Right hindlimb (tissue), 1 donor: Measurements from ENCODE around the gene CRP.
"Not testable (repeated sequence)": the region's sequence is repeated elsewhere in the genome, so short reads cannot be mapped to it uniquely, and the experiment has no call there.

Experiments
- DNase-seq: peaks from one replicate; pipeline ENCODE4 v3.0.0-alpha.2; 2018

The CRP gene

GRCh38 chr1:159714529-159714928 is at the start of gene CRP:
Gene CRP (minus strand): TSS chr1:159714589. CDS start chr1:159714485, 104 bp downstream.
- no peak for DNase-seq

DNA sequence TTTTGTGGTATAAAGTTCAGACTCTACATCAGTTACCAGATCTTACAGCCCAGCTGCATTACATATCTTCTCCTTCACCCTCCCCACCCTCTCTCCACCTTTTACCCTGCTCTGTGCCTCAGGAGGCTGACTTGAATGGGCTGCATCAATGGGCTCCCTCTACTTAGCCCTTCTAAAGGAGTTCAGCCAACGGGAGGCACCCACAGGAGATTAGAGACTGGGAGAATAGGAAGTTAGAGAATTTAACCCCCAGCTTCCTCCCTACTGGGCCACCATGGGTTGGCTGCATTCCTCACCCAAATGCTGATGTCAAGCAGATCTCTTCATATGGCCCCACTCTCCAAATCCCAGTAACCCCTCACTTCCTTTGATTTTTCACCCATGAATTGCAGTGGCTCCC is 49.3 kb upstream of the CRP start:
- DNase-seq, result no peak

DNA sequence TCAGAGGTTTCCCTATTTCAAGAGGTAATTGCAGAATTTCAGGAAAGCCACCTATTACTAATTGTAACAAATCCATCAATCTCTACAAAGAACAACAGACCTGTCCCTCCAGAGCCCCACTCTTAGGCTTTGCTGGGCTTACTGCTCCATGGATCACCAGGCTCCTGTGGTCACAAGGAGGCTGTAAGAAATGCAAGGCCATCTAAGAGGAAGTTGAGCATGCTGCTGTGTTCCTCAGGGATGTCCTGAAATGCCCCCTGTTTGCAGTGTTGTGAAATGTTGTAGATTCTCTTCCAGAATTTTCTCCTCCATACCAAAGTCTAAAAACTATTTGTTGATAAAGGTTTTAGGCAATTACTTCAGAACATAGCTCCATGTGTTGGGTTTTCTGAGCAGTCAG is 42.0 kb upstream of the CRP start:
- DNase-seq, result no peak

GRCh38 chr1:159755451-159756007 is 41.1 kb upstream of the CRP start:
- DNase-seq, result no peak

DNA sequence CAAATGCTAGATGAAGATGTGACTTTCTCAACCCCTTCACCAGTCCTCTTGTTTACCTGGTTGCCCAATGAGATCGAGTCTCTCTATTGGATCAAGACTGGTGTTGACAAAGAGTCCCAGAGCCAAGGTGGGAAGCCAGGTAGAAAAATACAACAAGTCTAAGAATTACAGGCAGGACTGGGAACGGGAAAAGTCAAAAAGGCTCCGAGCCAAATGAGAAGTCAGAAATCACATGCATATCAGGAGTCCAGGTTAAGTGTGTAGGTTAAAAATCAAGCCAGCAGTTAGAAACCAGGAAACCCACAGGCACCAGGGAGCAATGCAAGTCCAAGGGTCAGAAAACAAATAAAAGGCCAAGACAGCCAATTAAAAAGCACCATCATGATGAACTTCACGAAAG is 39.0 kb upstream of the CRP start:
- DNase-seq, result no peak

DNA sequence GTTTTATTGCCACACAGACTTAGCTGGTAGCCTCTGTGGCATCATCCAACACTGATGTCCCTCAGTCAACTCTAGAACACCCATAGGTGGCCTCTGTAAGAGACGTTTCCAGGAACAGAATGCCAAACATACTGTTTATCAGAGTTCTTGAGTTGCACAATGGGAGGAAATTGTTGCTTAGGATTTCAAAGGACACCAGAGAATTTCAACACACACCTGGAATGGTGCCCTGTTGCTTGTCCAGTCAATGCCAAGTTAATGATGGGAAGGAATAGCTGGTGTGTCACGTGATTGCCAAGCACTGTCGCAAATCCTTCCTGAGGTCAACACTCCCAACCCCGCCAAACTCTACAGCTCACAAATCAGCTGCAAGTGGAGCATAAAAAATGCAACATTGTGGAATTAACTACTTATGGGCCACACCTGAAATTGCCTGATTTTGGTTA is 37.8 kb upstream of the CRP start:
- DNase-seq, result no peak

DNA sequence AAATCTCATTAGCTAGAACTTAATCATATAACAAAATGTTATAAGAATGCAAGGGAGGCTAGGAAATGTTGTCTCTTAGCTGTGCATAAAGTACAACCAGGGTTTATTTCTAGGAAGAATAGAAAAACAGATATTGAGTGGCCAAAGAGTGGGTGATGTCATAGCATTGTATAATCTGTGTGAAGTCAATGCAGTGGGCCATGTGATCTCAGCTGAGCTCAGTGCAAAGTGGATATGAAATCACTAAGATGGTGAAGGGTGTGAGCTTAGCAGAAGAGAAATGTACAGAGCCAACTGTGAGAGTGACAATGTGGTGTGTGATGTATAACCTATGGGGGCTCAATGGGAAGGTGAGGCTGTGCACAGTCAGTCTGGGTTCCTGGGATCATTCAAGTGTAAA is 36.6 kb upstream of the CRP start:
- DNase-seq, result no peak

DNA sequence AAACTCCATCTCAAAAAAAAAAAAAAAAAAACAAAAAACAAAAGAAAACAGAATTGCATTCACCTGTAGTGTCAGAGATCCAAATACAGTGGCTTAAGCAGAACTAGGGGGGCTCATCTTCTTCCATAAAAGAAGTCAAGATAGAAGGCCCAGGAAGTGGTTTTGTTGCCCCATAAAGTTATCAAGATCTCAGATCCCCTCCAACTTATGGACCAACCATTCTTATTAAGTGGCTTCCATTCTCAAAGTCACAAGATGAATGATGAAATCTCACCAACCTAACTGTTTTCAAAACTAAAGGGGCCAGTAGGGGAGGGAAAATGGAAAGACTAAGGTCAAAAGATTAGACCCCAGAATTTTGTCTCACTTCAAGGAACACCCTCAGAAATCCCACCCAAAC is 36.2 kb upstream of the CRP start:
- DNase-seq, result no peak

GRCh38 chr1:159749630-159750029 is 35.2 kb upstream of the CRP start:
- no peak for DNase-seq

DNA sequence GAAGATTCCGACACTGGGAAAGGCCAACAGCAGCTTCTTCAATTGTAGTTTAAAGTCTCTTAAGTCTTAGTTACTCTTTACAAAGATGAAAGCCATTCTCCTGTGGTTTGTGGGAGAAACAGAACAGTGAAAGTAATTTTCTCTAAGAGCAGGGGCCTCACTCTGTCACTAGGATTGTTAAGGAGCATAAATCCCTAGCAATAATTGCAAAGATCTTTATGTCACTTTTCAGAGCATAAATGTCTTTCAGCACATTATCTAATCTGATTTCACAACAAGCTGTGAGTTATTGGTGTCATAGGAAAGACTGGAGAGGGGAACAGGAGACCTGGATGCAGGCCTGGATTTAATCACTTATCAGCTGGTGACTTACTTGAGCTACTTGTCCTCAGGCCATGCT is 34.0 kb upstream of the CRP start:
- DNase-seq, result no peak

GRCh38 chr1:159746666-159747065 is 32.3 kb upstream of the CRP start:
- DNase-seq, result no peak

- no peak for DNase-seq
These were observed 29.4 kb upstream of the CRP start for GRCh38 chr1:159743651-159744410.

DNA sequence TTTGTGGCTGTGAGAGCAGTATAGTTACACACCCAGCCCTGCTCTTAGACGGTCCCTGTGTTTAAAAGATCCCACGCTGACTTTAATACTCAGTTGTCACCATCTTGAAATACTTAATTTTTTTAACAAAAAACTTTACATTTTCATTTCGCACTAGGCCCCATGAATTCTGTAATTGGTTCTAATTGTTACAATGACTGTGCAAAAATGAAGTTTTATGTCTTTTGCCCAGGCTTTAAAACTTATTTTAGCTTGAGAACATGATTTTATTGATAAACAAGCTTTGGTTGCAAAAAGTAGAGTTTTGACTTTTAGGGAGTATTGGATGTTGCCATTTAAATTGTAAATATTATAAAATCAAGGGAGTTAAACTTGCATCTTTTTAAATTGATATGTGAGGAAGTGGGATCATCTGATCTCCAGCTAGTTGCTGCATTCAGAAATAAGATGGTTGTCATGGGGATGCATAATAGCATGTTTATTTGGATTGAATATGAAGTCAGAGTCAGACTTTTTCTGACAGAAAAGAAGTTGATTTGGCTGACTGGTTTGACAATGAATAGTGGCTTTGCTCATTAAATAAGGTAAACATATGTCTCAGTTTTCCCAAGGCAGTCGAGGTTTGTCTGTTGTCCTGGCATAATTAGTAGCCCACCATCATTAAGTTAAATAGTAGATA is 23.0 kb upstream of the CRP start:
- DNase-seq, result no peak

DNA sequence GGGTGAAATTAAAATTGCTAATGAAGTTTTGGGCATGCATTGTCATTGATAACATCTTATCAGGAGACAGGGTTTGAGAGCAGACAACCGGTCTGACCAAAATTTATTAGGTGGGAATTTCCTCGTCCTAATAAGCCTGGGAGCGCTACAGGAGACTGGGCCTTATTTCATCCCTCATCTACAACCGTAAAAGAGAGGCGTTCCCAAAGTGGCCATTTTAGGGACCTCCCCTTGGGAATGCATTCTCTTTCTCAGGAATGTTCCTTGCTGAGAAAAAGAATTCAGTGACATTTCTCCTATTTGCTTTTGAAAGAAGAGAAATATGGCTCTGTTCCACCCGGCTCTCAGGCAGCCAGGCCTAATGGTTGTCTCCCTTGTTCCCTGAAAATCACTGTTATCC is 8.8 kb upstream of the CRP start:
- DNase-seq, result not testable (repeated sequence)

DNA sequence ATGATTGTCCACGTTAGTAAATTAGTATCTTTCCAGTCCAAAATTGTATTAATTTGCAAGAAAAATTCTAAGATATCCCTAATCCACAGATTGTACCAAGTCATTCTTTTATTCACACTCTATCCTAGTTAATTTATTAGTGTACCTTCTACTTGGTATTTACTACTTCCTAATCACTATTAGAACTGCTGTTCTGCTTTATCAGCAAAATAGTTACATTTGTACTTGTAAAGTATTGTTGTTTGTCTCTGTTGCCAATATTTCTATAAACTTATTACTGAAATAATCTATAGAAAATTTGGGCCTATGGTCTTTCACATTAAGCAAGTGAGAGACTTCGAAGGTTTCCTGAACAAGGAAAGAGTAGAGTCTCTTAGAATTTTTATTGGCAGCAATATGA is 5.6 kb upstream of the CRP start:
- DNase-seq, result no peak

- no peak for DNase-seq
These were observed 1.5 kb upstream of the CRP start for GRCh38 chr1:159715855-159716254.

- DNase-seq, result no peak
These were observed 2.3 kb downstream of the CRP start for GRCh38 chr1:159712080-159712479.

GRCh38 chr1:159707472-159708260 is 6.7 kb downstream of the CRP start:
- no peak for DNase-seq

- DNase-seq, result no peak
These were observed 8.5 kb downstream of the CRP start for GRCh38 chr1:159705904-159706256.

GRCh38 chr1:159705251-159705903 is 9.0 kb downstream of the CRP start:
- DNase-seq, result no peak

- no peak for DNase-seq
These were observed 9.9 kb downstream of the CRP start for GRCh38 chr1:159704481-159704880.

DNA sequence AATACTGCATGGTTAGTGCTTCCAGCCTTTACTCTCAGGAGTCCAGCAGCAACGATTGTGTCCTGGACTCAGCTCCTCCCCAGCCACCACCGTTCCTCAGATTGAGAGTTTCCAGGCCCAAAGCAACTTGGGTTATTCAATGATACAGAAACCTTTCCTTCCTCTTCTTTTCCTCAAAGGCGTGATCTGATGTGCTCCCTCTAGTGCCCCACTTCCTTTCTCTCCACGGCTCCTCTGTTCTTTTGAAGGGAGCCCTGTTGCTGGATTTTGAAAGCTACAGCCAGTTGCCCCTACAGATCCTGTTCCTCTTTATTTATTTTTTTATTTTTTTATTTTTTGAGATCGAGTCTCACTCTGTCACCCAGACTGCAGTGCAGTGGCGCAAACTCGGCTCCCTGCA is 14.1 kb downstream of the CRP start:
- no peak for DNase-seq

- DNase-seq, result no peak
These were observed 14.7 kb downstream of the CRP start for GRCh38 chr1:159699653-159700052.
